HG03520 (cell line): ENCODE measurements around the gene KRTAP19-1.
"Not testable (repeated sequence)": the region's sequence is repeated elsewhere in the genome, so short reads cannot be mapped to it uniquely, and the experiment has no call there.

Experiments used
- ATAC-seq: cut with Tn5 transposase; IDR thresholded peaks from one replicate; pipeline ENCODE4 v1.9.1; 2021; ENCODE audit warnings: mild to moderate bottlenecking, moderate library complexity; ENCODE audit not compliant: unreplicated experiment

The KRTAP19-1 gene

DNA sequence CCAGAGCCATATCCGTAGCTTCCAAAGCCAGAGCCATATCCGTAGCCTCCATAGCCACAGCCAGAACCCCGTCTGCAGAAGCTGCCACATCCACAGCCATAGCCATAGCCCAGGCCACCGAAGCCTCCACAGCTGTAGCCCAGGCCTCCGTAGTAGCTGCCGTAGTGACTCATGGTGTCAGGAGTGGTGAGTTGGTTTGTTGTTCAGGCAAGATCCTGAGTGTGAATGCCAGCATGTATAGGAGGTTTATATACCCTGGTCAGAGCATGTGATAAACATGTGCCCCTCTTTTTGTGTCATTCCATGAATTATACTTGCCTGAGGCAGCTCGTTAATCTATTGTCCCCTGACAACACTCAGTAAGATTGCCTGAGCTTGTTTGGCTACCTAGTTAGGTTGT is at the start of gene KRTAP19-1:
Gene KRTAP19-1 (minus strand): TSS at position 223 of the 400 bp plus-strand sequence. CDS start 50 bp downstream, at position 173.
- ATAC-seq = no peak

DNA sequence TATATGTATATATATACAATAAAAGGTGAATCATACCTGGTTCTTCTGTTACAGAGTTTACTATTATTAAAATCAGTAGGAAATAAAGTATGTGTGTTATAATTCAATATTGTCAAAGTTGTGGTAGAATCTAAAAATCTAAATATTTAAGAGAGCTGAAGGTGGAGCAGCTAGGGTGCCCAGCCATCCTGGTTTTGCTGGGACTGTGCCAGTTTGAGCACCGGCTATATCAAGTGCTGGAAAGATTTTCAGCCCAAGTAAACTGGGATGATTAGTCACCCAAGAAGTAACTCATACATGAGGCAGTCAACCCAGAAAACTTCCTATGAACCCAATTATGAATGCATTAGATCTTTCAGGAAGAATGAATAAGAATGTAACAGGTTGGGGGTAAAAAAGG is 38.7 kb upstream of the KRTAP19-1 start:
- ATAC-seq = no peak

DNA sequence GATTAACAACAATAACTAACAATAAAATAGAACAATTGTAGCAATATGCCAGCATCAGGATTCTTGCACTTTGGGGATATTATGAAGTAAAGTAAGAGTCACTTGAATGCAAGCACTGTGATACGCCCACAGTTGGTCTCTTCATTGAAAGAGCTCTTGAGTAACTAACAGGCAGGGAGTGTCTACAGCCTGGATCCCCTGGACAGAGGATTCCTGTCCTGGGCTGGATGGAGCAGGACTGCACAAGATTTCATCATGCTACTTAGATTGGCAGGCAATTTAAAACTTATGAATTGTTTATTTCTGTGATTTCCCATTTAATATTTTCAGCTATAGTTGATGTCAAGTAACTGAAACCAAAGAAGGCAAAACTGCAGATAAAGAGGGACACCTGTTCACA is 35.5 kb upstream of the KRTAP19-1 start:
- ATAC-seq = no peak

DNA sequence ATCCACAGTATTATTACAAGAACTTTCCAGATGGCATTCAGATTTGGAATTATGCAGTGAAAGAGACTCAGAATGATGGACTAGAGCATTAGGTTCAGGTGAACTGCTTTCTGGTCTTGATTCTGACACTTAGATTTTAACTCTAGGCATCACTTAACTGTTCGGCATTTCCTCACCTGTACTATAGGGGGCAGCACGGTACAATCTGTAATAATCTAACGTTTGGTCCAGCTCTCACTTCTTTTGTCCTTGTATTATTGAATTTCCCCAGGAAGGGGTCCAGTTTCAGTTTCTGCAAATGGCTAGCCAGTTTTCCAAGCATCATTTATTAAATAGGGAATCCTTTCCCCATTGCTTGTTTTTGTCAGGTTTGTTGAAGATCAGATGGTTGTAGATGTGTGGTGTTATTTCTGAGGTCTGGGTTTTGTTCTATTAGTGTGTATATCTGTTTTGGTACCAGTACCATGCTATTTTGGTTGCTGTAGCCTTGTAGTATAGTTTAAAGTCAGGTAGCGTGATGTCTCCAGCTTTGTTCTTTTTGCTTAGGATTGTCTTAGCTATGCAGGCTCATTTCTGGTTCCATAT is 25.5 kb upstream of the KRTAP19-1 start:
- ATAC-seq = not testable (repeated sequence)

DNA sequence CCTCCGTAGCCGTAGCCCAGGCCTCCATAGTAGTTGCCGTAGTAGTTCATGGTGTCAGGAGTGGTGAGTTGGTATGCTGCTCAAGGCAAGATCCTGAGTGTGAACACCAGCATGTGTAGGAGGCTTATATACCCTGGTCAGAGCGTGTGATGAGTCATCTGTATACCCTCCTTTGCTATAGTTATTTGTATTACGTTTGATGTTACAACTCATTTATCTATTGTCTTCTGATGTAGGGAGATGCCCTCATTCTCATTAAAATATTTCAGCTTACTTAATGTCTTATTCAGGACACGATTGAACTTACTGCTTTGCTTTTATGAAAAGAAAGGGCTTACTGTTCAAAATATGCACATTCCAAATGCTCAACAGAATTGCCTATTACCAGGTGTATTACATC is 21.9 kb upstream of the KRTAP19-1 start, which contains the start of gene KRTAP19-5:
Gene KRTAP19-5 (minus strand): TSS at position 101 of the 400 bp plus-strand sequence. CDS start 51 bp downstream, at position 50.
- no peak for ATAC-seq

DNA sequence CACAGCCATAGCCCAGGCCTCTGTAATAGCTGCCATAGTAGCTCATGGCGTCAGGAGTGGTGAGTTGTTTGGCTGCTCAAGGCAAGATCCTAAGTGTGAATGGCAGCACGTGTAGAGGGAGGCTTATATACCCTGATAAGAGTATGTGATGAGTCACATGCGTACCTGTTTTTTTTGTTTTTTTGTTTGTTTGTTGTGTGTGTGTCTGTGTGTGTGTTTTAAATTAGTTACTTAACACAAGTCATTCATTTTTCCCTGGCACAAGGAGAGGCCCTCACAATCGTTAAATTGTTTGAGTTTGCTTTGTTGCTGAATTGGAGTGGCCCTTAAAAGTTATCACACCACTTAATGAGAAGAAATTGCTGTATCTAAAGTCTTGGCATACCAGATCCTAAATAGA is 16.9 kb upstream of the KRTAP19-1 start, which contains the start of gene KRTAP19-4:
Gene KRTAP19-4 (minus strand): TSS at position 101 of the 400 bp plus-strand sequence. CDS start 55 bp downstream, at position 46.
- ATAC-seq = no peak

DNA sequence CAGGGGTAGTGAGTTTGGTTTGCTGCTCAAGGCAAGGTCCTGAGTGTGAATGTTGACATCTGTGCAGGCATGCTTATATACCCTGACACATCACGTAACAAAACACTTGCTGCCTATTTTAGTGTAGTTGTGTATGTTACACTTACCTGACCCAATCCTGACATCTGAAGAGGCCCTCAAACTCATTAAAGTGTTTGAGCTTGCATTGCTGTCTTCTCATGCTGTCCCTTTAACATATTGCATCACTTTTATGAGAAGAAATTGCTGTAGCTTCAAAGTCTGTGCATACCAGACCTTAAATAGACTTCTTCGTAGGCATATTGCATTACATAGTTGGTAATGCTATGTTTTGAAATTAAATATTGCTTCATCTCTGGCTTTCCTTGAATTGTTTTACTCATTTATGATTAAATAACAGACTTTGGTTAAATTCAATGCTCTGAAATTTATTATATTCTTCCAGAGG is 11.8 kb upstream of the KRTAP19-1 start, which contains the start of gene KRTAP19-3:
Gene KRTAP19-3 (minus strand): TSS at position 51 of the 466 bp plus-strand sequence. CDS start 56 bp downstream, outside the sequence.
- no peak for ATAC-seq

DNA sequence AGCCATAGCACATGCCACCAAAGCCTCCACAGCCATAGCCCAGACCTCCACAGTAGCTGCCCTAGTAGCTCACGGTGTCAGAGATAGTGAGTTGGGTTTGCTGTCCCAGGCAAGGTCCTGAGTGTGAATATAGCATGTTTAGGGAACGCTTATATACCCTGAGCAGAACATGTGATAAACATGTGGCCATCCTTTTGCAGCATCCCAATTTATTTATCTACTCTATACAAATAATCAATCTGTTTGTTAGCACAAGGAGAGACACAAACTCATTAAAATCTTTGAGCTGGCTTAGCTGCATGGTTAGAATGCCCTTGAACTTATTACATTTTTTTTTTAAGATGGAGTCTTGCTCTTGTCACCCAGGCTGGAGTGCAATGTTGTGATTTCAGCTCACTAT is 7.2 kb upstream of the KRTAP19-1 start, which contains the start of gene KRTAP19-2:
Gene KRTAP19-2 (minus strand): TSS at position 101 of the 400 bp plus-strand sequence. CDS start 88 bp downstream, at position 13.
- no peak for ATAC-seq

DNA sequence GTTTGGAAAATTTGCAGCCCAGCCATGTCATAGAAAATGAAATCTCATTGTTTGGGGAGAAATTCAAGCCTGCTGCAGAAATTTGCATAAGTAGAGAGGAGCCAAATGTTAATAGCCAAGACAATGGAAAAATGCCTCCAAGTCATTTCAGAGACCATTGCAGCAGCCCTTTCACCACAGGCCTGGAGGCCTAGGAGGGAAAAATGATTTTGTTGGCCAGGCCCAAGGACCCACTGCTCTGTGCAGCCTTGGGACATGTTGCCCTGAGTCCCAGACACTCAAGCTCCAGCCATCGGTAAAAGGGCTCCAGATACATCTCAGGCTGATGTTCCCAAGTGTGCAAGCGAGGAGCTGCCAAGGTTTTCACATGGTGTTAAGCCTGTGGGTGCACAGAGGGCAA is 6.0 kb upstream of the KRTAP19-1 start:
- ATAC-seq = no peak

DNA sequence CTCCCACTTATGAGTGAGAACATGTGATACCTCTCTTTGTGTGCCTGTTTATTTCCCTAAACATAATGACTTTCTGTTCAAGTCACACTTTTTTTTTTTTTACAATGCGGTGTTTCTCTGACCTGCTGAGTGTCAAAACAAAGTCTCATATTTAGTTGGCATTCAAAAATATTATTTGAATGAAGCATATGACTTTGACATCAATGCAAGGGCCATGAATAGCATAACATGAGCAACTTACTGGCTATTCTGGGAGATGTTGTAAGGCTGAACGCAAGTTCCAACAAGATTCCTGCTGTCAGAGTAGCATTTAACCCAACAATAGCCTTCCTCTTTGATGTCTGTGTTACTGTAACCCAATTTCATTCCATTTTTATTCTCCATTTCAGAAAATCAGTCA is 2.0 kb upstream of the KRTAP19-1 start:
- ATAC-seq = no peak

DNA sequence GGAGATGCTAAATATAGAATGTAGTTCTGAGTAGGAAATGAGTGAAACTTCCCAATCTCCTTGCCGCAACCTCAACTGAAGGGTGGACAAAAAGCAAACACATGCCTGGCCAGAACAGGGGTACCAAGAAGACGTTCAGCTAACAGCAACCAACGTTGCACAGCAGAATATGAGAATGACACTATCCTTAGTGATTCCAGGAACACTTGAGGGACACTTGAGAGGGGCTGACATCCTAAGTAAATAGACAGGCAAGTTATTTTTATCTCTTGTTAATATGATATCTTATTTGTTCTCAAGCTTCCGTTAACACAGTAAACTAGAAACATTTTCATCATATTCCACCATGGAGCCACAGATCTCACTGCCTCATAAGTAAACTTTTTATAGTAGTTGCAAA is 908 bp downstream of the KRTAP19-1 start:
- ATAC-seq = no peak

DNA sequence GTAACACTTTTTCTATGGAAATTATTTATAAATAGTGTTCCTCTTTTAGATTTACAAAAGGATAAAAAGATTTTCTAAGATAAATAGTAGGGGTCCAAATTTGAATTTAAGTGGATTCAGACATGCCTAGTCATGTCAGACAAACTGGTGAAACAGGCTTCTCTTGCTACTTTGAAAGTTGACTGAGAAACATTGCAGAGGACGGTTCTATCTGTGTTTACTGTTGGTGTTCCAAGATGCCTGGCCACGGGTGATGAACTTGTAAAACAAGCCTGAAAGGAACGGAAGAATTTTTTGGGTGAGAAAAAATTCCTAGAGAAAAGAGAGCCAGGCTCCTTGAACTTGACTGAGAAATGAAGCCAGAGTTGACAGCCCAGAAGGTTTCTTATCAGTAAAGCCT is 2.2 kb downstream of the KRTAP19-1 start:
- no peak for ATAC-seq

DNA sequence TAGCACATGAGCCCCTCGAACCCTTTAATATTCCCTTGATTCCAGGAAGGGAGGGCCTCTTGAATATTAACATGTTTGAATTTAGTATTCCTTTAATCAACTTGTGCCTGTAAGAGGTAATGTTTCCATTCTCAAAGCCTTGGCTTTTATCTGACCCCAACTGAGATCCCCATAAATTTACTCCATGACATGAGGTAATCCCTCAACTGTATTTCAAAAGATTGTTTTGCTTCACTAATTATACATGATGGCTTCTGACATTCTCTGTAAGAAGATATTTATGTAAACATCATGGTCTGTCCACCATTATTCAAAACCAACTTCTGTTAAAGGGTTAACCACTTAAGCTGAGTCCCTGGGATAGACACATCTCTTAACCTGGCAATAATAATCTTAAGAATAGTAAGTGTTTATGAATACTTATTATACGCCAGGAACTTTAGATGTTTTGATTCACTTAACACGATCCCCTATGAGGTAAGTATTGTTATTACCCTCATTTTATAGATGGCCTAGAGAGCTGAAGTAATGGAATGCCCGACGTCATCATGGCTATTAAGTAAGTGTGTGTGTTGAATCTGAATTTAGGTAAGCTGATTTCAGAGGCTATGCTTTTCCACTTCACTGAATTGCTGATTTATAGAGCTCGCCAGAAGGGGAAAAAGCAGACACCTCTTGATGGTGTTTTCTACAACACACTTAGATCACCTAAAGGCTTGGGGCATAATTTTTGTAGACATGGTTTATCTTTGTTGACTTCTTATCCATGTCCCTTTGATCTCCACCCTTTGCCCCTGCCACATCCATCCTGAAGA is 11.1 kb downstream of the KRTAP19-1 start:
- no peak for ATAC-seq

DNA sequence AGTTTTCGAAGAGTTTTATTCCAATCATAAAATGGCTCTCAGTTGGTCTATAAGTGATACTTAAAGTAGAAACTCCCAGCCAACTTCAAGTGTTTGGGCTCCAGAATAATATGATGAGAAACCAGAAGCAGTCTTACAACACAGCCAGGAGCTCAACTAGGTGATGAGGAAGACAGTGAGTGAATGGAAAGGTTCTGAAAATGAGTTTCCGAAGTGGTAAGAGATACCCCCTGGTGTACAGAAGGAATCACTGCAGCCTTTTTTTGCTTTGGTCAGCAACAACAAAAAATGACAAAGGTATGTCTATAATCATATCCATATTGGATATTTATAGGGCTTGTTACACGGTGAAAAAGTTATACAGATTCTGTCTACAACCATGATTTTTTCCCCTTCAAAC is 16.5 kb downstream of the KRTAP19-1 start:
- no peak for ATAC-seq

DNA sequence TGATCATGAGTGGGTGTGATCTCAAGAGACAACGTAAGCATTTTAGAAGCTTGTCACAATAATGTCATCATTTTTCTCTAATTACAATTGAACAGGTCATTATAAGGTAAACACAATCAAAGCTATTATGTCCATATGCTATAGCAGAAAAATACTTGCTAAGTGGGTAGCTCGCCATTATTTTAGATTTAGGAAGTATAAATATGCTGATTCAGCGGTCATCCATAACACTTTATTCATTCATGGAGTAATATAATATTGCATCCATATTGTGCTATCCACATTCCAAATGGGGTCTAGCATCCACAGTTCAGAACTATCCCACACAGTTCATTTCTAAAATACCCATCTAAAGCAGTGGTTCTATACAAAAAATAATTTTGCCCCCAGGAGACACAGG is 31.7 kb downstream of the KRTAP19-1 start:
- no peak for ATAC-seq

DNA sequence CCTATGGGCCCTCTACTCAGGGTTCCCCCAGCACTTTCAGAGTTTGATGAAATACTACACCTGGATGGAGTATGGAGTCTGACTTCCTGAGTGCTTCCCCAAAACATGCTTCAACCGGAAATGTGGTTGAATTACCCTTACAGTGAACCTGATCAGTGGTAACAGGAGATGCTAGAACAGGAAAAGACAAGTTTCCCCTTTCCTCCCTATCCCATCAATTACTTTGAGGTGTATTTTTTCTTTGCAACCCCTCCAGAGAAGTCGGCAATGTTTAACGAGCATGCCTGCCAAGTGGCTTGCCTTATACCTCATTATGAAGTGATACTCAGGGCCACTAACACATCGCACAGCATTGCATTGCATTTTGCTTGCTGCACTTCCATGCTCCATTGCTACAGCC is 33.1 kb downstream of the KRTAP19-1 start:
- ATAC-seq = no peak

DNA sequence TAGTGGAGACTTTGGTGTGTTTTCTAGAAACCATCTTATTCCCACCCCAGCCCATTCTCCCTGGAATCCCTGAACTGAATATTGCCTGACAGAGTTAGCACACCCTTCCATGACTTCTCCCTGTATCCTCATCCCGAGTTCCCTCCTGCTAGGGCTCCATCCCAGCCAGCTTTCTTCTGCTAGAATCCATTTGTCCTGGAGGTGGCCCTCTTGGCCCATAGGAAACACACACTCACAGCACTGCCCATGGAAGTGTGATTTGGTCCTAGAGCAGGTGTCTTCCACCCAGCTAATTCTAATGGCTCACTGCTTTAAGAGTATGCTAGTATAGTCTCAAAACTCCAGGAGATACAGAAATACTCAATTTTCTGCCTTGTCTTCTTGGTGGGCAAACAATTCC is 36.0 kb downstream of the KRTAP19-1 start:
- ATAC-seq = no peak

DNA sequence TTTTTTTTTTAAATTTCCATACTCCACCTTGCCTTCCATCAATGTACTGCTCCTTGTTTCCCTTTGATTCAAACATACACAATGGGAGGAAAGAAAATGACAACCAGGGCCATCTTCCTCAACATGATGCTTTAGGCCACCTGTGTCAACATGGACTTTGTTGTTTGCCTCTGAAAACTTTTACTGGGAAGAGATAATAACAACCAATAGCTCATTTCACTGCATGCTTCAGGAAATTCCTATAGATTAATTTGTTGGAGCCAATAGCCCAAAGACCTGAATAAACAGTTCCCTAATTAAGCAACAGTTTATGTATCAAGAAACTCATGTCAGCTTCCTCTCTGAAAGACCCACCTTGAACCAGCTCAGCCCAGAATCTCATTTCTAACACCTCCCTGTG is 36.9 kb downstream of the KRTAP19-1 start:
- no peak for ATAC-seq

DNA sequence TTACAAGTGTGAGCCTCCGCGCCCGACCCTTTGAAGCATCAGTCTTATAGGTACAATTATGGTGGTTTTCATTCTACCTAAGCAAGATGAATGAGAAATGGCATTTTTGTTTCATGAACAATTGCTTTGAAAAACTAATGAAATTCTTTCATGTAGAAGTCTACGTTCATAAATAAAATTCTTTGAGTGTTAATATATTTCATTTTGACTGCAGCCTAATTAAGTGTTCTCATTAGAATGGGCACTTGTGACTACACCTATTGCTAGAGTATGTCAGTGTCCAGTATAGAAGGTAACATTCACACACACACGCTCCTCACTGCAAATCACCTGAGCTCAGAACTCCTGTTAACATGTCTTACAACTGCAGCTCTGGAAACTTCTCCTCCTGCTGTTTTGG is 40.2 kb downstream of the KRTAP19-1 start, which contains the start of gene KRTAP15-1:
Gene KRTAP15-1 (plus strand): TSS at position 301 of the 400 bp plus-strand sequence. CDS start 53 bp downstream, at position 354.
- ATAC-seq = no peak

DNA sequence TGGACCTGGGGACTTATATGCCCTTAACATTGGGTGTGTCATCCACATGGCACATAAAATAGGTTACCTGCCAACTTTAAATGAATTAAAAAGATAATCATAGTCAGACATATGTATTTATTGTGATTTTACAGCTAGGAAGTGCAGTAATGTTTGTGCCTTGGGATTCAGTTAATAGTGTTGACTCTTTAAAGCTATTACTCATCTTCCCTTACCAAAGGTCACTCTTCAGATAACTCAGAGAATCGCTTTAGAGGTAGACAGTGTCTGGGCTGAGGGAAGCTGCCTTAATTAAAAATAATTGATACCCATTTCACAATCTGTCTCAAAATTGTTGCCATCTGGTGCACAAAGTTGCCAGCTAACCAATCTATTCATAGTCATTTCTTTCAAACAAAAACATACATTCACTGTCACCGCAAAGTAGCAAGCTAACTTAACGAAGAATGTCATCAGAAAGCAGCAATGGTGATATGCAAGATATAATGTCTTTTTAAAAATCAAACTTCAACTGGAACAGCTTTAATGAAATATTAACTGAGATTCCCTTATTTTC is 43.1 kb downstream of the KRTAP19-1 start:
- no peak for ATAC-seq

DNA sequence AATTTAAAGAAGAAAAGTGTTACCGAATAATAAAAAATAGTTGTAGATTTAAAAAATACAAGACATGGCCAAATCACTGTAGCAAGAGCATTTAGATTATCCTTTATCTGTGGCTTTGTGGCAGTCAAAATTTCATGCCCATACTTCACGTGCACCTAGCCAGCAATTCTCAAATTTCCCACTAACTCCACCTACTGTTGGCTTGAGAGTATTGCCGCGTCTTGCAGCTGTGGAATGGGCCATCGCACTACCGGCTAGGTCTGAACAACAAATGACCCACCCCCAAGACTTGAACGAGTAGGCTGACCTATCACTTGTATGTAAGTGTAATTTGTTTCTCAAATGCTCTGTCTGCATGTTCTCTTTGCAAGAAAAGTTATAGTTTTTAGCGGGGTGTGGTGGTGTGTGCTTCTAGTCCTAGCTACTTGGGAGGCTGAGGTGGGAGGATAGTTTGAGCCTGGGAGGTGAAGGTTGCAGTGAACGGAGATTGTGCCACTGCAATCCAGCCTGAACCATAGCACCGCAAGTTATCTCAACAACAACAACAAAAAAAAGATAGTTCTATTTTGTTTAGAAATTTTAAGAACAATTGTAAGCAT is 46.0 kb downstream of the KRTAP19-1 start:
- ATAC-seq = no peak
